ENCODE data around the gene RIC8B.

Gene RIC8B

DNA sequence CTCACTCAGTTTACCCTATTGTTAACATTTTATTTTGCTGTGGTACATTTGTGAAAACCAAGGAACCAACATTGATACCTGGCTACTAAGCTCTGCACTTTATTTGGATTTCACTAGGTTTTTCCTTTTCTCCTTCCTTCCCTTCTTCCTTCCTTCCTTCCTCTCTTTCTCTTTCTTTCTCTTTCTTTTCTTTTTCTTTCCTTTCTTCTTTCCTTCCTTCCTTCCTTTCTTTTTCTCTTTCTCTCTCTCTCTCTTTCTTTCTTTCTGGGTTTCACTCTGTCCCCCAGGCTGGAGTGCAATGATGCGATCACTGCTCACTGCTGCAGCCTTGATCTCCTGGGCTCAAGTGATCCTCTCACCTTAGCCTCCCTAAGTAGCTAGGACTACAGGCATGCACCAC, 152.2 kb downstream of the RIC8B start:
- Histone ChIP-seq H3K27ac (ENCODE audit: insufficient read depth, low read depth, low read length, poor library complexity, severe bottlenecking) (no peak overlapping the region), H3K9me3 (ENCODE audit: control insufficient read depth, low read length) (no peaks in the 10 kb centered on the region), H3K36me3 (ENCODE audit: control insufficient read depth, insufficient read depth, low read length) (no peaks in the 10 kb centered on the region), H3K27me3 (ENCODE audit: control insufficient read depth, insufficient read depth, low read length, poor library complexity, severe bottlenecking) (no peaks in the 10 kb centered on the region), H3K4me1 (ENCODE audit: control insufficient read depth, insufficient read depth, low read length) (no peaks in the 10 kb centered on the region), H3K4me3 (ENCODE audit: insufficient read depth, low read depth, low read length) (no peak overlapping the region)
- 90 to 100% methylated on average over 1 of the region's 1 CpG for WGBS, 2 experiments

DNA sequence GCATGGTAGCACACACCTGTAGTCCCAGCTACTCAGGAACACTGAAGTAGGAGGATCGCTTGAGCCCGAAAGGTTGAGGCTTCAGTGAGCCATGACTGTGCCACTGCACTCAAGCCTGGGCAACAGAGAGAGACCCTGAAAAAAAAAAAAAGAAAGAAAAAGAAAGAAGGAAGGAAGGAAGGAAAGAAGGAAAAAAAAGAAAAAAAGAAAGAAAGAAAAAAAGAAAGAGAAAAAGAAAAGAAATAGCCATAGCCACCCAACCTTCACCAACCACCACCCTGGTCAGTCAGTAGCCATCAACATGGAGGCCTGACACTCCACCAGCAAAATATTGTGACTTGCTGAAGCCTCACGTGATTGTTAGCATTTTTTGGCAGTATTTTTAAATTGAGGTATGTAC, 159.8 kb downstream of the RIC8B start:
- Histone ChIP-seq H3K4me3 (ENCODE audit: insufficient read depth, low read depth, low read length) (no peak overlapping the region), H3K36me3 (ENCODE audit: control insufficient read depth, insufficient read depth, low read length) (no peaks in the 10 kb centered on the region), H3K27me3 (ENCODE audit: control insufficient read depth, insufficient read depth, low read length, poor library complexity, severe bottlenecking) (no peaks in the 10 kb centered on the region), H3K9me3 (ENCODE audit: control insufficient read depth, low read length) (no peaks in the 10 kb centered on the region), H3K4me1 (ENCODE audit: control insufficient read depth, insufficient read depth, low read length) (no peaks in the 10 kb centered on the region), H3K27ac (ENCODE audit: insufficient read depth, low read depth, low read length, poor library complexity, severe bottlenecking) (no peak overlapping the region)
- WGBS, 2 experiments, result 78 to 92% methylated on average over 3 of the region's 3 CpGs

Measured in ectodermal cell (in vitro differentiated cells).